DMS114 treated with DMSO at 0.1 percent for 48 hours (cell line): ENCODE measurements around the gene CPLX3.
A peak's percentile ranks its signal among the peaks of the same experiment; 100 is the strongest.

ENCODE experiments used
- DNase-seq: peaks from one replicate; lab custom pipeline; 2025; ENCODE audit not compliant: unreplicated experiment; lab: John Stamatoyannopoulos, UW

Gene CPLX3

GRCh38 chr15:74869726-74870407, 43.4 kb downstream of the CPLX3 start:
- DNase-seq = no peak

DNA sequence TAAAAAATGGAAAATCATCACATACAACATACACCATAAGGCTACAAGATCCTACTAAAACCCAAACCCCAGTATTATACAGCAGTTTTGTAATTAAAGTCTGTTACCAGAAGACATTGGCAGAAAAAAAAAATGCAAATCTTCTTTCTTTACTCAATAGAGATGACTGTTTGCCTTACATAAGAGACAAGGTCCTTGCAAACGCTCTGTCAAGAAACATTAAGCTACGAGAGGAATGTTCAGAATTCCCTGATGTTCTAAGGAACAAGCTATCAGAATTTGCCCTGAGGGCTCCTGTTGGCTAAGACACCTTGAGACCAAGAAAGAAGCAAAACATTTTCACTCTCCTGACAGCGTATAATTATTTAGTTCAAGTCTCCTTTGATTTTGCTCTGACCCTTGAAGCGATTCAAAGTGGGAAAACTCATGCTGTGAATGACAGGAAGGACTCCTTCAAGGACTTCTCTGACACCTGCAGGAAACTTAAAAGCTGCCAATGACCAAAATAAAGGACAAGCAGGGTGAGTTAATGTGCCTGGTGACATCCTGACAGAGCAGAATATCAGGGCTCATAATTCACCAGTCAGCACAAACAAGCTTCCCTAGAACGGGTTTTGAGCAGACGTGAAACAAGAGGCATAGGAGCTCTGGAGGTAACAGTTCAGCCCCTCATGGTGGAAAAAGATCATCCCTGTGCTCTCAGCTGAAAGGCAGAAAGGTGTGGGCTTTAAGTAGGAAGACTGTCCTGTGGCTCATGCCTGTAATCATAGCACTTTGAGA, 44.2 kb downstream of the CPLX3 start:
- DNase-seq = no peak

- no peak for DNase-seq
Measured at GRCh38 chr15:74872702-74873035, 46.2 kb downstream of the CPLX3 start.

GRCh38 chr15:74873036-74873755, 46.8 kb downstream of the CPLX3 start, which contains the start of gene SCAMP2:
Gene SCAMP2 (minus strand): TSS chr15:74873365. CDS start chr15:74873255, 110 bp downstream.
- DNase-seq = peak; percentile 96

DNA sequence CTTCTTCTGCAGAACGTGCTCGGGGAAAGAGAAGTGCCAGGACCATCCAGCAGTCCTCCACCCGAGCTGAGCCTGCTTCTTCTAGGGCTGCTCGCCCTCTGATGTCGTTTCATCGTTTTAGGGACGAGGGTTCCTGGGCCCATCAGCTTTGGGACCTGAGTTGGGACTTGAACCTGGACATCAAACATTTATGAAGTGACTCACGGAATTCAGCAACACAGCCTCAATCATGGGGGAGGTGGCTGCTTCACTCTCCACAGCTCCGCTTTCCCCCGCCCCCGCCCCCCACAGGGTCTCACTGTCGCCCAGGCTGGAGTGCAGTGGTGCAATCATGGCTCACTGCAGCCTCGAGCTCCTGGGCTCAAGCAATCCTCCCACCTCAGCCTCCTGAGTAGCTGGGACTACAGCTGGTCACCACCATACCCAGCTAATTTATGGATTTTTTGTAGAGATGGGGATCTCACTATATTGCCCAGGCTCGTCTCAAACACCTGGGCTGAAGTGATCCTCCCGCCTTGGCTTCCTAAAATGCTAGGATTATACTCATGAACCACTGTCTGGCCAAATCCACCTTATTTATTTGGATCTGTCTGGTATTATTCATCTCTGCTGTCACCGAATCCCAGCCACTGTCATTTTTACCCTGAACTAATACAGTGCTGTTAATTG, 47.5 kb downstream of the CPLX3 start:
- peak; percentile 70 for DNase-seq

- DNase-seq = no peak
Measured at GRCh38 chr15:74878273-74878672, 51.8 kb downstream of the CPLX3 start.
